ENCODE measurements around the gene CDKN3. TPM values are rescaled to one million over a fixed set of nuclear protein-coding genes. Genes with fewer than 3 reads are reported as not detected.

CDKN3 gene
- total RNA-seq, 1 experiment from 2014 or later, result 62.5 TPM

- Histone ChIP-seq H3K27ac (ENCODE audit: low read depth, low read length) (peak overlapping the region; percentile 97; the same call in 1 of the 2 replicates), H3K4me2 (ENCODE audit: low read length) (peak overlapping the region; percentile 81), H4K20me1 (ENCODE audit: insufficient read depth) (peaks cover 9% of the 10 kb centered on the region; the same call in 1 of the 2 replicates), H3K9me2 (ENCODE audit: insufficient read depth) (no peaks in the 10 kb centered on the region), H3K36me3 (ENCODE audit: control insufficient read depth in 1 of 2, insufficient read depth in 2 of 2, low read length in 2 of 2) (no peaks in the 10 kb centered on the region), H3K4me3 (replicated peaks in 1 of 2; ENCODE audit: low read depth in 1 of 2, low read length in 2 of 2) (peak overlapping the region; percentile 71 to 72), H3K4me1 (ENCODE audit: control insufficient read depth in 1 of 2, insufficient read depth in 2 of 2, low read length in 2 of 2) (peaks cover 10 to 31% of the 10 kb centered on the region in 2 experiments; a peak in 3 of 4 replicates), H3K79me2 (ENCODE audit: insufficient read depth, low read length) (peaks cover 58% of the 10 kb centered on the region), H3K9ac (ENCODE audit: low read length) (peak overlapping the region; percentile 91), H2AFZ (ENCODE audit: low read depth, low read length, poor library complexity, severe bottlenecking) (no peak overlapping the region), H3K9me3 (ENCODE audit: control insufficient read depth in 1 of 2, insufficient read depth in 1 of 2, low read depth in 1 of 2, low read length in 2 of 2) (no peaks in the 10 kb centered on the region), H3K27me3 (ENCODE audit: insufficient read depth, low read length) (no peaks in the 10 kb centered on the region)
- ChIA-PET POLR2A (no interaction called here), RAD21 (ENCODE audit: low non-redundant PET in 1 of 2, low total read pairs in 2 of 2, uncharacterized antibody in 2 of 2, unreplicated experiment in 2 of 2) (interaction anchor here in 1 of 2 experiments (0.6 kb wide), 1 partner anchor 19 kb away, joined by 4 read pairs; no protein-coding TSS in a partner anchor), CTCF (no interaction called here)
- TF ChIP-seq ZBTB33 (IDR thresholded peaks at IDR 0.05; ENCODE audit: extremely low read depth, insufficient replicate concordance, low read length) (no peak), TCF7L2 (IDR thresholded peaks at IDR 0.05; ENCODE audit: borderline replicate concordance, extremely low read depth, insufficient read depth, insufficient read length) (no peak), EZH2 (IDR thresholded peaks at IDR 0.05) (no peak), SP1 (IDR thresholded peaks at IDR 0.05; ENCODE audit: low read depth) (no peak), ZFX (IDR thresholded peaks at IDR 0.05) (no peak), MAX (IDR thresholded peaks at IDR 0.05) (no peak), ELF1 (IDR thresholded peaks at IDR 0.05; ENCODE audit: borderline replicate concordance, low read depth) (no peak), EGR1 (IDR thresholded peaks at IDR 0.05; ENCODE audit: low read depth) (no peak), CBX3 (IDR thresholded peaks at IDR 0.05; ENCODE audit: low read depth) (no peak), POLR2A (IDR thresholded peaks at IDR 0.05; ENCODE audit: borderline replicate concordance, extremely low read depth, insufficient read depth, insufficient read length) (no peak), POLR2AphosphoS5 (IDR thresholded peaks at IDR 0.05; ENCODE audit: low read depth, low read length) (no peak), ATF3 (IDR thresholded peaks at IDR 0.05) (no peak), YY1 (IDR thresholded peaks at IDR 0.05; ENCODE audit: extremely low read depth, insufficient replicate concordance, low read depth, low read length) (no peak), JUND (IDR thresholded peaks at IDR 0.05) (no peak)
- intact Hi-C loops (cut with micrococcal nuclease), result loop anchor here (2.0 kb wide), 1 partner anchor 73 kb away; no protein-coding TSS in a partner anchor
- ATAC-seq (no peak), DNase-seq (ENCODE audit: low read depth, low spot score) (no peak)
- BruUV-seq (replicated peaks), result TSS peak; percentile 55
These were observed 43.2 kb downstream of the CDKN3 start for GRCh38 chr14:54440037-54440436.
